HG03108 (cell line): ENCODE measurements around the gene KATNAL2.
"Not testable (repeated sequence)": the region's sequence is repeated elsewhere in the genome, so short reads cannot be mapped to it uniquely, and the experiment has no call there.

ENCODE experiments used
- ATAC-seq: cut with Tn5 transposase; IDR thresholded peaks from one replicate; pipeline ENCODE4 v1.9.1; 2021; ENCODE audit warnings: moderate library complexity; ENCODE audit not compliant: unreplicated experiment

Gene KATNAL2

DNA sequence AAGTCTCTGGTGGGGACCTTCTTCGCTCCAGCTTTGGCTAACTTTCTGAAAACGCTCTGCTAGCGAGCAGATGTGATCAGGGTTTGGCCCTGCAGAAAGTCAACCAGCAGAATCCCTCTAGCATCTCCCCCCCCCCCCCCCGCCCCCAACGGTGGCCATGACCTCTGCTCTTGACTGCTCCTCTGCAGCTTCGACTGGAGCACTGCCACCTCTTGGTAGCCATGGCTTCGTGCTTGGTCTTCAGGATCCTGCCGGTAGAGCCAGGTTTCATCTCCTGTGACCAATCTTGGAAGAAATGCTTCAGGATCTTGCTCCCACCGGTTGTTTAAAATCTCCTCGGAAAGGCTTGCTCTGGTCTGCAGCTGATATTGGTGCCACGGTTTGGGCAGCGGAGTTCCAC lies 113.5 kb downstream of the KATNAL2 start:
- ATAC-seq, result not testable (repeated sequence)

DNA sequence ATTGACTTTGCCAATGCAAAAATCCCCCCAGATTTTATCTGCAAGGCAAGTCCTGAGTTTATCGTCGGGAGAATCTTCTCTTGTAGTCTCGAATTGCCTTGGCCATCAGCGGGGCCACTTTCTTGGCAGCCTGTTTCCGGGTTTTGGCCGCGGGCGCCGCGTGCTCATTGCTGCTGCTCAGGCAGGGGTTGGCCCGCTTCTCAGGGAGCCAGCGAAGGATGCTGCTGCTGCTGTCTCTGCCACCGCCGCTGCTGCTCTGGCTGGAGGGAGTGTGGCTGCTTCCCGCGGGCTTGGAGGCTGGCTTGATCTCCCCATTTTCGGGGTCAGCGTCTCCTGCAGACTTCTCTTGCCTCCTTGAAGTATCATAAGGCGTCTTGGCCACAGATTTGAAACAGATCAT lies 115.5 kb downstream of the KATNAL2 start:
- no peak for ATAC-seq

DNA sequence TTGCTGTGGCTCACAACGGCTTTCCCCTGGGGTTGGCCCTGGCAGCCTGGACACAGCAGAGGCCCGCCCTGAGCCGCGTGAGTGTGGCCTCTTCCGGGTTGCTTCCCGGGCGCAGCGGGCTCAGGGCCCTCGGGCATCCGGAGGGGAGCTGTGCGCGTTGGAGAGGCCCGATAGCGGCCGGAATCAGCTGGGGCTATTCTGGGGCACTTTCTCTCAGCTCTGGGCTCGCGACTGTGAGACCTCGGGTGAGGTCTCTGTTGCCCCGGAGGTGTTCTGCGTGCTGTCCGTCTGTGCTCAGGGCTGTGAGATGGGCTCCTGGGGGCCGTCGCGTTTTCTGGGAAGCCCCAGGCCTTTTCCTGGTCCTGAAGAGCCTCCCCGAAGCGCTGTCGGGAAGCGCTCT lies 117.2 kb downstream of the KATNAL2 start:
- not testable (repeated sequence) for ATAC-seq

DNA sequence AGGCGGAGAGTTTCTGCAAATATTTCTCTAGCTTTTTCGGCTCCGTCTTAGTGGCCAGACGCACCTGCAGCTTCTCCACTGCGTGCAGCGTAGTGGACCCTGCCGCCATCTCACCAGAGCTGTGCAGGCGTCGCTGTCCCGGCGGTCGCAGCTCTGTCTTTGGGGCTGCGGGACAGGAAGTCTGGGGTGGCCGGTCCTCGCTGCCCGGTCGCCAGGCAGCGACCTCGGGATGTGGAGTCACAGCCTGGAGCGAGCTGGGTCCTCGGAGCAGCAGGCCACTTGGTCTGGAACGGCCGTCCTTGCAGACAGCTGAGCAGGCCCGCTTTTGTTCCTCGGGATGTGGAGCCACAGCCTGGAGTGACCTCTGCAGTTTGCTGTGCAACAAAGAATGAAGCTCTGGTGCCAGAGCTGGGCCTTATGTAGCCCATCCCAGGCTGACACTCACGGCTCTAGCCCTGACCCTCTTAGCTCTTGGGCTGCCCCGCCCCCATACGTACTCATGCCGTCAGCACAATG lies 117.8 kb downstream of the KATNAL2 start, which contains the start of gene ELOA2:
Gene ELOA2 (minus strand): TSS at position 466 of the 516 bp plus-strand sequence. CDS start 357 bp downstream, at position 109.
- no peak for ATAC-seq

DNA sequence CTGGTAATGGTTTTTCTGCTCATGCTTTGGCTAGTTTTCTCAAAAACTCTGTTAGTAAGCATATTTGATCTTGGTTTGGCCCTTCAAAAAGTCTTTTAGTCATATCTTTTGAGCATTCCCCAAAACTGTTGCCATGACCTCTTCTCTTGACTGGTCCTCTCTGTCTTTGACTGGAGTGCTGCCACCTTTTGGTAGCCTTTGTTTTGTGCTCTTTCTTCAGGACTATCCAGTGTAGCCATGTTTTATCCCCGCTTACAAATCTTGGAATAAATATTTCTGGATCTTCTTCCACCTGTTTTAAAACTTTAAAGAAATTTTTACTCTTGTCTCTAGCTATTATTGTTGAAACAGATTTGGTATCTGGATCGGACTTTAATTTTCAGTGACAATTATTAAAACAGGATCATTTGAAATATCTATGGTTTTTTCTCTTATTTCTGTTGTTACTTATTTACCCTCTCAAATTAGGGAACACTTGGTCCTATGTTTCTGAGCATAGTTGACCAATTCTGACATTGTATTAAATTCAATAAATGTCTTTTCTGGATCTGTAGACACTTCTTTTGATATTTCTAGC lies 119.0 kb downstream of the KATNAL2 start:
- ATAC-seq, result no peak

- ATAC-seq, result no peak
Observed at GRCh38 chr18:47036927-47037578, 119.7 kb downstream of the KATNAL2 start.

GRCh38 chr18:47040982-47041381 lies 123.6 kb downstream of the KATNAL2 start:
- no peak for ATAC-seq

DNA sequence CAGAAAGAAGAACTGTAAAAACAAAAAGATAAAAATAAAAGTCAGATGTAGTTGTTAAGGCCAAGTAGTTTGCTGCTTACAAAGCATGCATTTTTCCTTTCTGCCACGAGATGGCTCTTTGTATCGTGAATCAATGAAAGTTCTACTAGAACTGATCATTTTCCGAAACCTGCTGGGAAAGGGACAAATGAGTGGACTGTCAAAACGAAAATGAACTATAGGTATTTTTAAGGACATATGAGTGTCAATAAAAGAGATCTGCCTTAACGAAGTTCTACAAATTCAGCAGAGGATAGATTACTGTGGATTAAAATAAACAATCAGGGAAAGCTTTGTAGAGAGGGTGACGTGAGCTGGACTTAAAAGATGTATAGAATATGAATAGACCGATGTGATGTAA lies 133.1 kb downstream of the KATNAL2 start:
- no peak for ATAC-seq

DNA sequence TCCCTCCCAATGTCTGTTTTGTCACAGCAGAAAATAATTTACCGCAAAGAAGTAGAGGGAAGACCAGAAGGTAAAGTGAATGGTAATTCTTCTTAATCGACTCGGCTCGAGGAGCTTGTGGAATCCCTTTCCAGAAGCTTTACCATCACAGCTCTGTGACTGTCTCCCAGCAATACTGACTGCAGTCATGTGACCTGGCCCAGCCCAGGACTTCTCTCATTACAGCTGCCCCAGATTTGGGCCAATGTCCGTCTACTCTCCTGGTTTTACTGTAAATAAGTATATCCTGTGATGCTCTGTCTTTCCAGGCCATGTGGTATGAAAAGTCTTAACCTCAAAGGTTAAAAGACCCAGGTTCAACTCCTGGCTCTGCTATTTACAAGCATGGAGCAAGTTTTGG lies 137.0 kb downstream of the KATNAL2 start:
- no peak for ATAC-seq

DNA sequence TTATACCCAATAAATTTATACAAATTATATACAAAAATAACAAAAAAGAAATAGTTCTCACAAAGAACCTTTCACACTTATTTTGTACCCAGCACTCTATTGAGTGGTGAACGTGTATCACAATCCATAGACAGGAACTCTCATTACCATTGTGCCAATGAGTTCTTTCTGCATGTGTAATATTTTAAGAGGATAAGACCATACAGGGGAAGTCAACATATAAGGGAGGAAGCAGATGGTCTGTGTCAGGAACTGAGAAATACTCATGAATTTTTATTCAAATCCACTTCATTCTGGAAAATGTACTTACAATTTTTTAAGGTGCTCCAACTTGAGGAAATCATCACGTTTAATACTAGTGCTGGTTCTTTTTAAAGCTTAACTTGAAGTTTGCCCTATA lies 145.1 kb downstream of the KATNAL2 start:
- ATAC-seq, result no peak

DNA sequence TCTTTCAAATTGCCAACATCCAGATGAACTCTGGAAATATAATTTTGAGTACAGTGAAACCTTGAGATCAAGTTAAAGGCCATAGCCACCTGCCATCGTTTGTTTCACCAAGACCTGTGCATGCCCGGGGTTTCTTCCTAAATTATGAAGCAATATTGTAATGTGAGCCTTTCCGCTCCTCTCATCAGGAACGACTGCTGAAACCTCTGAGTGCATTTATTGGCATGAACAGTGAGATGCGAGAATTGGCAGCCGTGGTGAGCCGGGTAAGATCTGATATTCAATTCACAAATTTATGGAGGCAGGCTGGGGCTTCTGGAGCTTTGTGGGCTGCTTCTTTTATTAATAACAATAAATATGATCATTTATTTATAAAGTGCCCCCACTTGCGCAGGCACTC lies 145.7 kb downstream of the KATNAL2 start:
- ATAC-seq, result no peak

DNA sequence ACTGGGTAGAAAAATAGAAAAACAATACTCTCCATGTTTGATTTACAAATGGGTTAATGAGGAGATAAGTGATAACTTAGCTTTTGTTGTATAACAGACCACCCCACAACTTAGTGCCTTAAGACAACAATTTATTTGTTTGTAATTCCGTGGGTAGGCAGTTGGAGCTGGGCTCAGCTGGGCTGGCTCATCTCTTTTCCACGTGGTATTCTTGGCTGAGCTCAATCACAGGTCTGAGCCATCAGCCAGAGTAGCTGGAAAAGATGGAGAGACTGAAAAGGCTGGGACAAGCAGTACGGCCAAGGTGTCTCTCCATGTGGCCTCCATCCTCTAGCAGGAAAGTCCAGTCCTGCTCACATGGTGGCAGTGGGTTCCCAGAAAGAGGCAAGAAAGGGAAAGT lies 150.2 kb downstream of the KATNAL2 start:
- ATAC-seq, result no peak

DNA sequence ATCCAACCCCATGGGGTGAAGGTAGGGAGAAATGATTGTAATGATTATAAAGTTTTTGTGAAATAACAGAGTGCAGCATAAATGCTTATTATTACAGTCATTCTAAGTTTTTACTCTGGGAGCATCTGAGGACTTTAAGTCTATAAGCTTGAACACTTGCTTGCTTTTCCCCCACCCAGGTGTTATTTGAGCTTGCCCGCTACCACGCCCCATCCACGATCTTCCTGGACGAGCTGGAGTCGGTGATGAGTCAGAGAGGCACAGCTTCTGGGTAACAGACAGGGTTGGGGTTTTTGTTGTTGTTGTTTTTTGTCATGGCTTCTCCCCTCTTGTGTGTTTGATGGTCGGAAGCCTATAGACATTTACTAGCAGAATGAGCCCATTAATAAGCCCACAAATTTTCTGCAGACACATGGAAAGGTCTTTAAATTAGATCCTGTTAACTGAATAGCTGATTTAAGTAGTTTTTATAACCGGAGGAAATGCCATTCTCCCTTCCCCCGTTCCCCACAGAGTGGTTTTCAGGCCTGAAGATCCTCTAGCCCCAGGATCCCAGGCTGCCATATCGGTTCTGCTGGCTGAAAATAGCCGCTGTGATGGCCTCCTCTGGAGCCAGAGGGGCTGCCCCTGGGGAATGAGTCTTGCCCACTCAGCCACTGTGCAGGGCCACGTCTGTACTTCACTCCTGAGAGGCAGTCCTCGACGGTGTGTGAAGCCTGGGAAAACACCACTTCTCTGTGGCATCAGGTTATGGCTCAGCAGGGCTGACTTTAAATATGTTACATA lies 157.9 kb downstream of the KATNAL2 start:
- no peak for ATAC-seq

GRCh38 chr18:47077111-47077510 lies 159.7 kb downstream of the KATNAL2 start:
- ATAC-seq, result no peak

DNA sequence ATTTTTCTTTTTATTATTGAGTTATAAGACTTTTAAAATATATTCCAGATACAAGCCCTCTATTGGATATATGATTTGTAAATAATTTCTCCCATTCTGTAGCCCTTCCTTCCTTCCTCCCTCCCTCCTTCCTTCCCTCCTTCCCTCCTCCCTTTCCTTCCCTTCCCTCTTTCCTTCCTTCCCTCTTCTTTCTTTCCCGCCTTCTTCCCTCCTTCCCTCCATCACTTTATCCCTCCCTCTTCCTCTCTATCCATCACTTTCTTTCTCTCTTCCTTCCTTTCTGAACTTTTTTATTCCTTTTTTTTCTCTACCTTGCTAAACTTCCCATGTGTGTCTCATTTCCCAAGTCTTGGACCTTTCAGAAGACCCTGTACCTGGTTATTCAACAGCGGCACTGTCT lies 163.5 kb downstream of the KATNAL2 start:
- no peak for ATAC-seq

- ATAC-seq, result no peak
Observed at GRCh38 chr18:47081578-47081977, 164.2 kb downstream of the KATNAL2 start.

- no peak for ATAC-seq
Observed at GRCh38 chr18:47087676-47088075, 170.3 kb downstream of the KATNAL2 start.

DNA sequence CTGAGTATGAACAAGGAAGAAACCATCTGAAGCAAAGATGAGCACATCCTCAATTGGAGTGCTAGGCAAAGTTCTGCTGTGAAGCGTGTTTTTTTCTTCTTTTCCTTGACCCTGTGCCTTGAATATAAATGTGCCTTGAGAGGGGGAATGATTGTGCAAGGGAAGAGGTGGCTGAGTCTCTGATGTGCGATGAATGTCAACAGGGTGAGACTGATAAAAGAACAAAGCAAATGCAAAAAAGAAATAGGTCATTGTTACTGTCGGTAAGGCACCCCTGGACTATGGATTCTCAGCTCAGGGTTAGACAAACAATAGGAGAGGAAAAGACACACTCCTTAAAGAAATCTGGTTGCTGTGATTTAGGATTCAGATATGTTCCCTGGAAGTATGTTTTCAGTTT lies 178.4 kb downstream of the KATNAL2 start:
- ATAC-seq, result no peak

DNA sequence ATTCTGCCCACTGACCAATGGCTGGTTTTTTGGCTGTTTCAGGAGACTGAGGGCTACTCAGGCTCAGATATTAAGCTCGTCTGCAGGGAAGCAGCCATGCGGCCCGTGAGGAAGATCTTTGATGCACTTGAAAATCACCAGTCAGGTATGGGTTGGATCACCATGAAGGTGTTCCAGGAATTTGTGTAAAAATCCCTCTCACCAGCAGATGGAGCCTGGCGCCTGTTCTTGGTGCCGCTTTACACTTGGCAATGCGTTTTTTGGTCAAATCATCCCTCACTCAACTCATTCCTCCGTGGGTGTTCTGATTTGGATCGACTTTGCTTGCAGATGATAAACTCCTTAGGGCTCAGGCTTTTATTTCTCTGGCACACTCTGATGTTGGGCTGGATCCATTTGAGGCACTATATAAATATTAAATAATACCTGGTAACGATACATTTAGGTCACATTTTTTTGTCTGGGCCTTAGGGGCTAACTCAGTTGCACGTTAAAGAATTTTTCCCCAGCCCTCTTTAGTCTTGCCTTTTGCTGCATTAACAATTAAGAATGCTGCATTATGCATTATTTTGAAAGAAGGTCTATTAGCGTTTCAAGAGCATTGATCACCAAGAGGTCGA lies 182.9 kb downstream of the KATNAL2 start:
- ATAC-seq, result no peak

- no peak for ATAC-seq
Observed at GRCh38 chr18:47108373-47108772, 191.0 kb downstream of the KATNAL2 start.

DNA sequence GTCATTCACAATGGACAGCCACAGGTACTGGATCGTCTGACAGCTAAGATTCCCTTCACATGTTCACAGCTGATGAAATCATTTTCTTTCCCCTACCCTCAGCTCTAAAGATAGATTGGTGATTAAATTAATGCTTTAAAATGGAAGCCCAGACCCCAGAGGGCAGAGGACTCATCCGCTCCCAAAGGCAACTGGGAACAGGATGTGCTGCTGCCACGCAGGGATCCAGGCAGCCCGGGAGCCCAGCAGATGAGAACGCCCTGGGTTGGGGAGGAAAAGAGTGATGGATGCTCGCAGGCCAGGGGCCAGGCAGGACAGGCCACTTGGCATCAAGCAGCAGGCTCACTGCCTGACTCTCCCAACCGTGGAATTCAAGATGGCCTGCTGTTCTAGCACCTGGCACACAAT lies 191.6 kb downstream of the KATNAL2 start:
- no peak for ATAC-seq
